HG02884 (cell line): ENCODE measurements around the gene ZNF329.

ENCODE experiments used
- ATAC-seq: cut with Tn5 transposase; IDR thresholded peaks from one replicate; pipeline ENCODE4 v1.9.1; 2021; ENCODE audit warnings: mild to moderate bottlenecking, moderate library complexity; ENCODE audit not compliant: unreplicated experiment

Gene ZNF329

DNA sequence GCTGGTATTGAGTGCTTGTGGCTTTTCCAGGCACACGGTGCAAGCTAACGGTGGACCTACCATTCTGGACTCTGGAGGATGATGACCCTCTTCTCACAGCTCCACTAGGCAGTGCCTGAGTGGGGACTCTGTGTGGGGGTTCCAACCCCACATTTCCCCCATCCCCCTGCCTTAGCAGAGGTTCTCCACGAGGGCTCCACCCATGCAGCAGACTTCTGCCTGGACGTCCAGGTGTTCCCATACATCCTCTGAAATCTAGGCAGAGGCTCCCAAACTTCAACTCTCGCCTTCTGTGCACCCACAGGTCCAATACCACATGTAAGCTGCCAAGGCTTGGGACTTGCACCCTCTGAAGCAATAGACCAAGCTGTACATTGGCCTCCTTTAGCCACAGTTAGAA is 27.2 kb downstream of the ZNF329 start:
- no peak for ATAC-seq

DNA sequence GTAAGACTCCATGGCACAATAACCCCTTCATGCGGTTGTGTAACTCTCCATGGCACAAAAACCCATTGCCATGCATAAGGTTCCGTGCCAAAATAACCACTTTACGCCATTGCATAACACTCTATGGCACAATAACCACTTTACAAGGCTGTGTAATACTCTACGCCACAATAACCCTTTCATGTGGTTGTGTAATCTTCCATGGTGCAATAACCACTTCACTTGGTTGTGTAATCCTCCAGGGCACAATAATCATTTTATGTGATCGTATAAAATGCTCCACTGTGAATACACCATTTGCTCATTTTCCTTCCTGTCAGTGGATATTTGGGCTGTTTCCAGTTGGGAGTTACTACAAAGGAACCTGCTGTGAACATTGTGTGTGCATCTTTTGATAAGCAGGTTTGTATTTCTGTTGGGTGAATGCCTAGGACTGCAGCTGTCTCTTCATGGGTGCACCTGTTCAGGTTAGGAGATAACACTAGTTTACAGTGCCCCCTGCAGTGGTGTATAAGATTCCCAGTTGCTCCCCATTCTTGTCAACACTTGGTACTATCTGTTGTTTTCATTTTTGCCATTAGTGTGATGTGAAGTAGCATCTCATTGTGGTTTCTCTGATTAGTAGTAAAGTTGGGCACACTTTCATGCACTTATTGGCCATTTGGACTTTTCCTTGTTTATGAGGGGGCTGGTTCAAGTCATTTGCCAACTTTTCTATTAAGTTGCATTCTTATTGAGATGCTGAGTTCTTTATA is 31.4 kb downstream of the ZNF329 start:
- ATAC-seq = no peak

DNA sequence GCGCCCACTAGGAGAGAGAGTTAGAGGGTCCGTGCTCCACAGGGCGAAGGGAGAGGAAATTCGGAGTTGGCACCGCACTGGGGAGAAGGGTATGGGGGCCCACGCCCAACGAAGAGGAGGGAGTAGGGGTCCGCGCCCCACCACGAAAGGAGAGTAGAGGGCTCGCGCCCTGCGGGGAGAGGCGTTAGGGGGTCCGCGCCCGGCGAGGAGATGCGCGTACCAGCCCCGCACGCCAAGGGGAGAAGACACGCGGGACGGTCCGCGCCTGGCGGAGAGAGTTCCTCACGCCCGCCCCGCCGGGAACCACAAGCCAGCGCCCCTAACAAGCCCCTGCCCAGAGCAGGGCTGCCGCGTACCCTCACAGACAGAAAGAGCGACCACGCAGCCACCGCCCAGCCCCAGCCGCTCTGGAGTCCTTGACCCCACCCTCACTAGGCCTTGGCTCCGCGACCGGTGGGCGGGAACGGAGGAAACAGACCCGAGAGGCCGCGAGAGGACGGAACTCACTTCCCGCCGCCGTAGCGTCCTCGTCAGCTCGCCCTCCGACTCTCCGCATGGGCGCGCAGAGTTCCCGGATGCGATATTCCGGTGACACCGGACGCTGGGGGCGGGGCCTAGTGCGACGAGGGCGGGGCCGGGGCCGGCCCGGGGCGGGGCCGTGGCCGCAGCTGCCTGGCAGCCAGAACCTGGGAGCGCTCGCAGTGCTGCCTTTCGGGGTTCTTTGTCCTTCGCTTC is 32.6 kb downstream of the ZNF329 start:
- no peak for ATAC-seq

DNA sequence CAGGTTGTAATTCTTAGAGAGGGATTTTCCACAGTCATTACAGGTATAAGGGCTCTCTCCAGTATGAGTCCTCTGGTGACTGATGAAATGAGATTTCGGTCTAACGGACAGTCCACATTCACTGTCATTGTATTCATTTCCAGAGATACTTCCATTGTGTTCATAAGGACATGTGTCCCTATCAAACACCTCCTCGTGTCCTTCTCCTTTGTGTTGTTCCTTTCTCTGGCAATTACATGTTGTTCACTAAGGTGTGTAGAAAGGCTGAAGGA is 42.1 kb downstream of the ZNF329 start:
- no peak for ATAC-seq

DNA sequence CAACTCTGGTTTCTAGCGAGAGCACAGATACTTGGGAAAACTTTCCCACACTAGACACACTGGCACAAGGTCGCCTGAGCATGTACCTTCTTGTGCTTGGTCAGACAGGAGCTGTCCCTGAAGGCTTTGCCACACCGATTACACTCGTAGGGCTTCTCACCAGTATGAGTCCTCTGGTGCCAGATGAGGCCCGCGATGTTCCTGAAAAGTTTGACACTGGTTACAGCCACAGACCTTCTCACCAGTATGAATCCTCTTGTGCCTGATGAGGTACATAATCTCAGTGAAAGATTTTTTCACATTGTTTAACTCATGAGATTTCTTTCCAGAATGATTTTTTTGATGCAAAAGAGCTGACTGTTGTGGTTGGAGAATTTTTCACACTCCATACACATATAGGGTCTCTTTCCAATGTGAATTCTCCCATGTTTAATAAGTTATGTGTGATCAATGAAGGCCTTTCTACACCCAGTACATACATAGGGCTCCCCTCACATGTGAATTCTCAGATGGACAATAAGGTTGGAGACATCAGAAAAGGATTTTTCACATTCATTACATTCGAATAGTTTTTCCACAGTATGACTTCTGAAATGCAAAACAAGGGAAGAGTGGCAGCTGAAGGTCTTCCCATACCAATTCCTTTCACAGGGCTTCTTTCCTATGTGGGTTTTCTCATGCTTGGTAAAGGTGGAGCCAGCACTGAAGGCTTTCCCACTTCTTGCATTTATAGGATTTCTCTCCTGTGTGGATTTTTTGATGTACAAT is 42.6 kb downstream of the ZNF329 start:
- no peak for ATAC-seq

DNA sequence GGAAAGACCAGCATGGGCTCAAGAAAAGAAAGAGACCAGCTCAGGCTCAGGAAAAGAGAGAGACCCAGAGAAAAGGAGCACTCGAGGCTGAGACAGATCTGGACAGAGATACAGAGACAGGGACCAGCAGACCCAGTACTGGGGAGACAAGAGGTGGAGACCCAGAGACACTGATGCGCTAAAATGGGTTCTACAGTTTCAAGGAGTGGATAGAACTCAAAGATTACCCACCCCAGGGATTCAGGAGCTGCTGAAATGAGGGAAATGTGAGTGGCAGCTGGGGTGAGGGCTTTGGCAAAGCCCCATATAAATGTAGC is 51.9 kb downstream of the ZNF329 start:
- ATAC-seq = no peak

DNA sequence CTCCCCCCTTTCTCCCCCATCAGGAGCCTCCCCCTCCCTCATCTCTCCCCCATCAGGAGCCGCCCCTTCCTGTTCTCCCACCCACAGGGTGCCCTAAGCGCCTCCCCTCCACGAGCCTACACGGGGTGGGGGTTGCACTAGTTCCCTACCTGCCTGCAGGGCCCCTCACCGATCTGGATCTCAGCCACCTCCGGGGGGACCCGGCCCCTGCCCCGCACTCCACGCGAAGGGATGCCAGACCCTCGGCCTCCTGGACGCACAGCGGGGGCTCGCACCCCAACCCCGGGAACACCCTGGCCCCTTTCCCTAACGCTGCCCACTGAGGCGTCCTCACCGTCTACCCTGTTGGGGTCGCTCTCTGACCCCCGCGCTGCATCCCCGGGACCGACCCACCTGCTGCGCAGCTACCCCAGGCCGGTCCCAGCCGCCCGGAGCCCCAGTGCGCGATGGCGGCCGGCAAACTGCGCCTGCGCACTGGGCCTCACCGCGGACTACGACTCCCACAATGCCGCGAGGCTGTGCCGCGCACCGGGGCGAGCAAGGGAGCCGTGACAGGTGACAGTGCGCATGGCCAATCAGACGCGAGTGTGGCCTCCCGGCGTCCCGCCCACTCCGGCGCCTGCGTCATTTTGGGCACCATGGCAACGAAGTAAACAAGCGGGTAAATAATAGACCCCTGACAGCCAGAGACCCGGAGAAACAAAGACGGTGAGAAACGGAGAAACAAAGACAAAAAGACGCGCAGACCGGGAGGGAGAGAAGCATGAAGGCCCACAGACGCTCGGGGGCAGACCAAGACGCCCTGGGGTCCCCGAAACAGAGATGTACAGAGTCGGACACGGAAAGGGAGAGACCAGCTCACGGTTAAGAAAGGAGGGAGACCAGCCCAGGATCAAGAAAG is 52.6 kb downstream of the ZNF329 start, which contains the start of gene ZSCAN18:
ZSCAN18 (minus strand) TSS at position 451 of the 901 bp plus-strand sequence. CDS start 7,964 bp downstream, outside the sequence.
- ATAC-seq = no peak

DNA sequence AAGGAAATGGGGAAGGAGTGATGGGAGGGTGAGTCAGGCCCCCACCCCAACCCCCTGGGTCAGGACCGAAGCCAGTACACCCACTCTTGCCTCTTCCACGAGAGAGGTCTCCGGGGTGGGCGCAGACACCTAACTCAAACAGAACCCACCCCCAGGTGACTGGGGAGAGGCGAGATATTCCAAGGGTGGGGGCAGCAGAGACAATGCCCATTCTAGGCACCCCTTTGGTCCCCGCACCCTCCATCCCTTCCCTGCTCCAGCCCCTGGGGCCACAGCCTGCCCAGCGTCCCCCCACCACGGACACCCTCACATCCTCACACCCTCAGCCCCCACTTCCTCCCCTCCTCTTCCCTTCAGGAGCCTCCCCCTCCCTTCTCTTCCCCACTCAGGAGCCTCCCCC is 53.2 kb downstream of the ZNF329 start:
- no peak for ATAC-seq

DNA sequence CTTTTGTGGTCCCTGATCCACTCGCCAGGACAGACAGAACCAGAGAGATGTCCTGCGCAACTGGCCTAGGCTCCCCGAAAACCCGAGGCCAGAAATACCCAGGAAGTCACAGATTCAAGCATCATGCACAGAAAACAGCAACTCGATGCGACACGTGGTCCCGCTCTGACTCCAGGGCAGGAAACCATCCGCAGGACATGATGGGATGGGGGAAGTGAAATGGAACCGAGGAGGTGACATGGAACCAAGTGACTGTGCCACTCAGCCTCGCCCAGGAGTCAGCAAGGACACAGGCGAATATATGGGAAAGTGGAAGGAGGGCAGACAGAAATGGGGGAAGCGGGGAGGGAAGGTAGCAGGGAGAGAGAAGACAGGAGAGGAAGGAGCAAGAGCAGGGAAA is 53.7 kb downstream of the ZNF329 start:
- no peak for ATAC-seq

DNA sequence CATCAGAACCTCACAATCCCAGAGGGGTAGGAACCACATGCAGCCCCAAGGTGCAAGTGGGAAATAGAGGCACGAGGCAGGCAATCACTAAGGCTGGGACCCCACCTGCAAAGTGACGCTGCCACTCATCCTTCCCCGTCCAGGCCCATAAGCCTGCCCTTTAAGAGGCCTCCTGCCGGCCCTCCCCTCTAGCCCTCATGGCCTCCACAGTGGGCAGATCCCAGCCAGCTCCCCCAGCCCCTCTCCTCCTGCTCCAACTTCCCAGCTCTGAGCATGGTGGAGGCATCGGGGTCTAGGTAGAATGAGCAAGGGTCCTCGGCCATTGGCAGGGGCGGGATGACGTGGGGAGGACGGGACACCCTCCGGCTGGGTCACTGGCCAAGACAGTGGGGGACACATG is 55.3 kb downstream of the ZNF329 start:
- no peak for ATAC-seq

DNA sequence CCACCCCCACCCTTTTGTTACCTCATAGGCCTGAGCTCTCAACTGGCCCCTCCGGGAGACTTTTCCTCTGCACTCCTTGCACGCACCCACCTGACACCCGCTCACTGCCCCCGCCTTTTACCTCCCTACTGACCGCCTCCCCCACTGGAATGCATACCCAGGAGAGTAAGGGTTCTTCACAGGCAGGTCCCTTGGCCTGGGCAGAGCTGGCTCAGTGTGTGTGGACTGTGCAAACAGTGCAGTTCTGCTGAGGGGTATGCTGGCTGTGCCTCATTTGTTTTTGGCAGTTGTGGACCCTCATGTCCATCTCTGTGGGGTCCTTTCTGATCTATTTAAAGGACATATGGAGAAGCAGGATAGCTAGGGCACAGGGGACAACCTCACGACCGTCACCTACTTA is 57.5 kb downstream of the ZNF329 start:
- no peak for ATAC-seq

DNA sequence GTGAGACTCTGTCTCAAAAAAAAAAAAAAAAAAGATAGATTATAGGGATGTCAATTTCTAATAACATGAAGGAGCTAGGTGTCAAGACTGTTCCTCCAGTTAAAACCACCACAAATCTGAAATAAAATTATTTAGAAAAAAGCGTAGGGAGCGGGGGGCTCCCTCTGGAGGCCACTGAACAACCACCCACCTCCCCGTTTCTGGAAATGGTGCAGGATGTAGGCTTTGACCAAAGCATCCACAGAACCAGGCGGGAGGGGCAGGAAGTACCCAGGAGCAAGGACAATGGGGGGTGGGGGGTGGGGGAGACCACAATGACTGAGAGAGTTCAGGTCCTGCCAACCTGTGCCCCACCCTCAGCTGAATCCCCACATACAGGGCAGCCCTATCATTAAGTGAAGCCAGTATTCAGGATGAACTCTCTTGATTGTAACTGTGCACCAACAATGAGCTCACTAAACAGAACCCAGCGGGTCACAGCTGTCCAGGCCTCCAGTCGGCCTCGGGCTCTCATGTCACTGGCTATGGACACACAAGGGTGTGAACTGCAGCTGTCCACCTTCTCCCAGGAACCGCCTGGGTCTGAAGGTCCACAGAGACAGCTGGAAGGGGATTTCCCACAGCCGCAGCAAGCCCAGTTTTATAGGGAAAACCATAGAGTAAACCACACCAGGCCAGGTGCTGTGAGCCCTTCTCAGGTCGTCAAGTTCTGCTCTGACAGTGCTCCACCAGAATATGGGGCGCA is 59.2 kb downstream of the ZNF329 start:
- no peak for ATAC-seq

DNA sequence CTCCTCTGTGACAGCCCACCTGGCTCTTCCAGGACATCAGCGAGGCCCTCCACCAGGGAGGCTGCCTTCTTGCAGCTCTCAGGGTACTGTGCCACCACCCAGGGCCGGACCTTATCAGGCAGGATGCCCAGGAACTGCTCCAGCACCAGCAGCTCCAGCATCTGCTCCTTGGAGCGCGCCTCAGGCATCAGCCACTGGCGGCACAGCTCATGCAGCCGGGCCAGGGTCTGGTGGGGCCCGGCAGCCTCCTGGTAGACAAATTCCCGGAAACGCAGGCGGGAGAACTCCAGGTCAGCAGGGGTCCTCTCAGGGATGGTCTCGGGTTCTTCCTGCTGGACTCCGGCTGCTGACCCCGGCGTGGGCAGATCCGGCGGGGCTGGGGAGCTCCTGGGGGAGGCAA is 60.7 kb downstream of the ZNF329 start:
- no peak for ATAC-seq

DNA sequence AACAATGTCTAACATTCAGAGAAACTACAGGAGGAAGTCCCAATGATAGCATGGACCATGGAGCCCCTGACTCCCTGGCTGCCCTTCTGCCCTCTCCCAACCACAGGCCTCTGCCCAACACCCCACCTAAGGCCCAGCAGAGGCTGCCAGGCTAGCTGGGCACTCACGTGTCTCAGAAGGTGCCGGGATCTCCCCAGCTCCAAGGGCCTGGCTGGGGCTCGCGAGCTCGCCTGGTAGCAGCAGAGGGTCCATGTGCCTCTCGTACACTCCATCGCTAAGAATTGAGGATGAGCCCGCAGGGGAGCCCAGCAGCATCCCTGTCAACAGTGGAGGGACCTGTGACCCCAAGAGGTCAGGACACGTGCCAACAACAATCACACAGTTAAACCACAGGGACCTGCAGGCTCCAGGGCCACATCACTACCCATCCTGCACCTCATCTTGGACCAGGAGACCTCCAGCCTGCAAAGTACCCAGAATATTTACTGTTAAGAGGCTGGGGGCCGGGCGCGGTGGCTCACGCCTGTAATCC is 62.0 kb downstream of the ZNF329 start:
- no peak for ATAC-seq

DNA sequence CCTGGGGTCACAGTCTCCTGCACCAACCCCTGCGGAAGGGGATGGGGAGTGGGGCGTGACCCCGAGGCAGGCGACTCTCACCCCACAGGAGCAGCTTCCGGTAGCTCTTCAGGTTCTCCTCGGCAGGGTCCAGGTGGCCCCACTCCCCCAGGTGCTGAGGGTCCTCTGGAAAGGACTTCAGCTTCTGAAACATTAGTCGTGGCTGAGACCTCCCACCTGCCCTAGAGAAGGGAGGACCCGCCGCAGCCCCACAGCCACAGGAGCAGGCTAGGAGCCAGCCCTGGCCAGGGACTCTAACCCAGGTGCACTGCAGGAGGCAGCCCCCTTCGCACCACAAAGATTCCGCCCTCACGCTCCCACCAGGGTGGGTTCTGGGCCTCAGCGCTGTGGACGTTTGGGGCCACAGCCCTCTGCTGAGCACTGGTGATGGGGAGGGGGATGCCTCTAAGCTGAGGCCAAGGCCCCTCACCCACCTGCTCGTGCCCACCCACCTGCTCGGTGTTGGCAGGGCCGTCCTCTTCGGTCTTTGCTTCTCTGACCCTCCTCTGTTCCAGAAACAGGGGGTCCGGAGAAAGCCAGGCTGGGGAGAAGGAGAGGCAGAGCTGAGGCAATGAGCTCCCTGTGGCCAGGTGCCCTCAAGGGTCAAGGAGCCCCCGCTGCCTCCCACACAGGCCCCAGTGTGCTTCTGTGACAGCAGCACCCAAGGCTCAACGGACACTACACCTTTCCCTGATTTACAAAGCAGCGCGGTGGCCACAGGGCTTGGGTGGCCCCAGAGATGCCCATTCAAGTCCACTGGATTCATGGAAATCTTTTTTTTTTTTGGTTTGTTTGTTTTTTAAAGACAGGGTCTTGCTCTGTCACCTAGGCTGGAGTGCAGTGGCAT is 63.5 kb downstream of the ZNF329 start:
- ATAC-seq = no peak

DNA sequence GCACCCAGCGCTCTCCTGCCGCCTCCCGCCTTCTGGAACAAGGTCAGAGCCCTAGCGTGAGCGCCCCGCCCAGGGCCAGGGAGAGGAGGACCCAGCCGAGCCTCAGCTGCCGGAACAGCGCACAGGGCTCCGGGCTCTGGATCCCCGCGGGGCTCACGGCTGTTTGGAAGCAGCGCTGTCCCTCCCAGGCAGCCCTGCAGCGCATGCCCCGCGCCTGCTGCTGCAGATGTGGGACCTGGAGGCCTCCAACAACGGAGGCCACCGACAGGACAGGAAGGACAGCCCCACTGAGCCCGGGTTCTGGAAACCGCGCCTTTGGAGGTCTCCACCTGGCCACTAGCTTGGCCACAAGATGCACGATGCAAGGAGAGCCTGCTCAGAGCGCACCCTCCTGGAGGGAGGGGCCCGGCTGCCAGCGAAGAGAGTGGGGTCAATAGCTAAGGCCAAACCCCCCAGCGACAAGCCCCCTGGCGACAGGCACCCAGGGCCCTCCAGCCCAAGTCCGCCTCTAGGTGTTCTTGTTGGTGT is 65.2 kb downstream of the ZNF329 start:
- no peak for ATAC-seq

DNA sequence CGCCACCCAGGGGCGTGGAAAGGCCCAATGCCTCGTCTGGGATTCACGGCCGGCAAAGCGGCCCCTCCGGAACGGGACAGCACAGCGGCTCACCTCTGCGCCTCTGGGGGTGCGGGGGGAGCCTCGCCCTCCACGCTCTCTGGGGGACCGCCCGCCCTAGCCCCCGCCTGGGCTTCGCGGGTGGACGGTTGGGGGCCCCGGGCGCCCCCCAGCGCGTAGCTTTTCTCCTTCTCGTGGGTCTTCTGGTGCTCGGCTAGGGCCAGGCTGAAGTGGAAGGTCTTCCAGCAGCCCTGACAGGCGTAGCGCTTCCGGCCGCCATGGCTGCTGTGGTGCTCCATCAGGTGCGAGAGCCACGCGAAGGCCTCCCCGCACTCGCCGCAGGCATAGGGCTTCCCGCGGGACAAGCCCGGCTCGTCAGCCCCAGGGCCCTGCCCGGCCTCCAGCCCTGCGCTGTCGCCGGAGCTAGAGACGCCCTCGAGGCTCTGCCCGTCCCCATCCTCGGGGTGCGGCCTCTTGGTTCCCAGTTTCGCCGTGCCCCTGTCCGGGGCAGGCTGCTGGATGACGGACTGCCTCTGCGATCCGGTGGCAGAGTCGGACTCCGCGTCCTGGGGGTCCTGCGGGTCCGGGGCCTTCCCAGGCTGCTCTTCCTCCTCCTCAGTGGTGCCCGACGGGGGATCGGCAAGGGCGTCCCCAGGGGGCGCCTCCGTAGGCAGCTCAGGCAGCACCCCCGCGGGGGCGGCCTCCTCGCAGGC is 65.8 kb downstream of the ZNF329 start:
- ATAC-seq = no peak

DNA sequence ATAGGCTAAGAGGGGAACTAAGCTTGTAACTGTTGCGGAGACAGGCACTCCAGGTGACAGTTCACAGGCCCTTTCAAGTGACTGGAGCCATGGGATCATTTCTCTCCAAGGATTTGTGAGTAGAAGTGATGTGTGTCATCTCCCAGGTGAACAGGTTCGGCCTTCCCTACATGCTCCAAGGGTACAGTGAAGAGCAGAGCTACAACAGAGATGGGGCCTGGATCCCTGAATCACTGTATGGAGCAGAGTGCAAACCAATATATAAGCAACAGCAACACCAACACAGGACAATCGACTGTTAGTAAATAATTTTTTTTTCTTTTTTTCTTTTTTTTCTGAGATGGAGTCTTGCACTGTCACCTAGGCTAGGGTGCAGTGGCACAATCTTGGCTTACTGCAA is 67.6 kb downstream of the ZNF329 start:
- no peak for ATAC-seq
